NCI-H526 (cell line): ENCODE measurements around the gene PDE4B.

Source experiments
- DNase-seq, 2 experiments: peaks; one replicate each; lab custom pipeline; 2025; lab: John Stamatoyannopoulos, UW

The PDE4B gene

GRCh38 chr1:66336641-66336990, 543.9 kb downstream of the PDE4B start:
- no peak for DNase-seq

- DNase-seq: no peak
Observed at GRCh38 chr1:66337249-66337648, 544.6 kb downstream of the PDE4B start.

- no peak for DNase-seq
Observed at GRCh38 chr1:66339944-66340343, 547.2 kb downstream of the PDE4B start.

GRCh38 chr1:66341446-66342089, 548.9 kb downstream of the PDE4B start:
- no peak for DNase-seq

GRCh38 chr1:66342707-66343106, 550.0 kb downstream of the PDE4B start:
- no peak for DNase-seq

GRCh38 chr1:66343569-66344325, 551.1 kb downstream of the PDE4B start:
- DNase-seq: no peak

- no peak for DNase-seq
Observed at GRCh38 chr1:66346057-66346795, 553.5 kb downstream of the PDE4B start.

- no peak for DNase-seq
Observed at GRCh38 chr1:66346873-66347272, 554.2 kb downstream of the PDE4B start.

GRCh38 chr1:66348776-66349175, 556.1 kb downstream of the PDE4B start:
- no peak for DNase-seq

- DNase-seq: no peak
Observed at GRCh38 chr1:66349242-66349641, 556.5 kb downstream of the PDE4B start.

GRCh38 chr1:66350001-66350547, 557.4 kb downstream of the PDE4B start:
- no peak for DNase-seq

GRCh38 chr1:66351478-66351877, 558.8 kb downstream of the PDE4B start:
- DNase-seq: no peak

- DNase-seq: peak; percentile 57 to 63
Observed at GRCh38 chr1:66351913-66352312, 559.2 kb downstream of the PDE4B start.

- DNase-seq: no peak
Observed at GRCh38 chr1:66352792-66353191, 560.1 kb downstream of the PDE4B start.

- no peak for DNase-seq
Observed at GRCh38 chr1:66353257-66353656, 560.6 kb downstream of the PDE4B start.

- no peak for DNase-seq
Observed at GRCh38 chr1:66354311-66355201, 561.9 kb downstream of the PDE4B start.

- no peak for DNase-seq
Observed at GRCh38 chr1:66355756-66356155, 563.1 kb downstream of the PDE4B start.

GRCh38 chr1:66356605-66357004, 563.9 kb downstream of the PDE4B start:
- no peak for DNase-seq

GRCh38 chr1:66357021-66357420, 564.3 kb downstream of the PDE4B start:
- no peak for DNase-seq

GRCh38 chr1:66357478-66358197, 564.9 kb downstream of the PDE4B start:
- DNase-seq: no peak

GRCh38 chr1:66359269-66359668, 566.6 kb downstream of the PDE4B start:
- DNase-seq: no peak
